DND-41 (cell line): ENCODE results near the gene PRDM5.

ENCODE experiments used
- ATAC-seq: fragments of 200-7000 bp; cut with Tn5 transposase; 3 replicates; pipeline ENCODE4 v1.9.1; 2021; ENCODE audit warnings: low read depth; ENCODE audit not compliant: insufficient read depth
- DNase-seq: peaks from one replicate; pipeline ENCODE4 v3.0.0-alpha.2; 2020
- H2AFZ ChIP-seq: 2 replicates; pipeline ENCODE4 v1.6.0; 2012; ENCODE audit warnings: low read depth, low read length
- H3K27ac ChIP-seq: 2 replicates; pipeline ENCODE4 v1.5.1; 2012; ENCODE audit warnings: low read length, inconsistent platforms
- H3K27me3 ChIP-seq: fragments of 200-600 bp; sonication (generic); 2 replicates; pipeline ENCODE4 v1.6.0; 2012; ENCODE audit warnings: low read length, mild to moderate bottlenecking, inconsistent platforms; ENCODE audit not compliant: insufficient read depth, poor library complexity
- H3K36me3 ChIP-seq: 2 replicates; pipeline ENCODE4 v1.5.1; 2012; ENCODE audit warnings: low read length, inconsistent platforms; ENCODE audit not compliant: insufficient read depth
- H3K4me1 ChIP-seq: 2 replicates; pipeline ENCODE4 v1.5.1; 2012; ENCODE audit warnings: mild to moderate bottlenecking, low read length; ENCODE audit not compliant: insufficient read depth
- H3K4me2 ChIP-seq: 2 replicates; pipeline ENCODE4 v1.6.0; 2012; ENCODE audit warnings: mild to moderate bottlenecking, moderate library complexity, low read length, inconsistent platforms; ENCODE audit not compliant: insufficient read depth
- H3K4me3 ChIP-seq, 2 experiments: fragments of 200-600 bp in 1 of 2; shearing (Covaris generic) in 1 of 2; 2 replicates each; pipeline ENCODE4 v1.5.1; 2012 to 2016; ENCODE audit warnings: inconsistent platforms in 2 of 2, low read length in 2 of 2, mild to moderate bottlenecking in 2 of 2, low read depth in 1 of 2, moderate library complexity in 1 of 2
- H3K79me2 ChIP-seq: 2 replicates; pipeline ENCODE4 v1.6.0; 2012; ENCODE audit warnings: low read length, inconsistent platforms; ENCODE audit not compliant: insufficient read depth
- H3K9ac ChIP-seq: 2 replicates; pipeline ENCODE4 v1.6.0; 2012; ENCODE audit warnings: low read depth, mild to moderate bottlenecking, inconsistent platforms, low read length, moderate library complexity
- H3K9me3 ChIP-seq: 2 replicates; pipeline ENCODE4 v1.5.1; 2012; ENCODE audit warnings: low read length, moderate library complexity, mild to moderate bottlenecking, inconsistent platforms; ENCODE audit not compliant: insufficient read depth, severe bottlenecking
- H4K20me1 ChIP-seq: 2 replicates; pipeline ENCODE4 v1.6.0; 2012; ENCODE audit warnings: low read length; ENCODE audit not compliant: insufficient read depth
- CTCF ChIP-seq: IDR thresholded peaks from 2 replicates; pipeline ENCODE4 v1.5.1; 2012; ENCODE audit warnings: borderline replicate concordance, low read length, moderate library complexity, mild to moderate bottlenecking; ENCODE audit not compliant: poor library complexity, severe bottlenecking; ENCODE audit errors: extremely low read depth
- EZH2 ChIP-seq: IDR thresholded peaks from 3 replicates; pipeline ENCODE4 v1.6.1; 2012; ENCODE audit warnings: borderline replicate concordance, low read depth, mild to moderate bottlenecking, moderate library complexity, low read length, inconsistent platforms; ENCODE audit not compliant: severe bottlenecking

The PRDM5 gene

DNA sequence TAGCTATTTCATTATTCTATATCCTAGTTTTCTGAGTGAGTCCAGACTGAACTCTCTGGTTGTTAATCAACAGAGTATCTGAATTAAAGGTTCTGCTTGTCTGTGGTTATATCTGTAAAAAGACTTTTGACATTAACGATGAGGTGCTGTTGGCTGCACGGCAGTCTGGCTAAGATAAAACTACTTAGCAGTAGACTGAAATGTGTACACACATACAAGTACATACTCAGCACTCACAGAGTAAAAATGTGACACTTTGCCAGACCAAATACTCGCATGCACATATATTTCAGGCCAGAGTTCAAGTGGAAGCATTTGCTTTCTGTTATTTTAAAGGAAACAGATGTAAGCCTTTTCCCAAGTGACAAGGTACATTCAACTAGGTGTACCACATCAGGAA, 80.5 kb downstream of the PRDM5 start:
- H3K36me3 ChIP-seq, result no peaks in the 10 kb centered on the region
- H3K9ac ChIP-seq, result no peak overlapping the region
- no peak overlapping the region for H2AFZ ChIP-seq
- no peaks in the 10 kb centered on the region for H3K79me2 ChIP-seq
- no peak for ATAC-seq
- no peak overlapping the region for H3K4me2 ChIP-seq
- H3K4me3 ChIP-seq, result no peak overlapping the region
- no peaks in the 10 kb centered on the region for H3K27me3 ChIP-seq
- H3K4me1 ChIP-seq, result no peaks in the 10 kb centered on the region
- no peak overlapping the region for H3K27ac ChIP-seq
- no peaks in the 10 kb centered on the region for H3K9me3 ChIP-seq
- TF ChIP-seq CTCF, result no peak
- no peak for TF ChIP-seq EZH2
- no peaks in the 10 kb centered on the region for H4K20me1 ChIP-seq
- no peak for DNase-seq

- H3K27ac ChIP-seq, result no peak overlapping the region
- H3K79me2 ChIP-seq, result no peaks in the 10 kb centered on the region
- H3K9ac ChIP-seq, result no peak overlapping the region
- no peaks in the 10 kb centered on the region for H4K20me1 ChIP-seq
- no peak for ATAC-seq
- H3K4me1 ChIP-seq, result no peaks in the 10 kb centered on the region
- no peak overlapping the region for H3K4me2 ChIP-seq
- DNase-seq, result no peak
- H3K9me3 ChIP-seq, result no peaks in the 10 kb centered on the region
- H3K27me3 ChIP-seq, result no peaks in the 10 kb centered on the region
- TF ChIP-seq CTCF (no peak), EZH2 (no peak)
- no peak overlapping the region for H3K4me3 ChIP-seq
- no peak overlapping the region for H2AFZ ChIP-seq
- H3K36me3 ChIP-seq, result no peaks in the 10 kb centered on the region
Observed at GRCh38 chr4:120841580-120841979, 80.9 kb downstream of the PRDM5 start.

GRCh38 chr4:120839974-120840751, 82.4 kb downstream of the PRDM5 start:
- TF ChIP-seq EZH2 (no peak), CTCF (no peak)
- Histone ChIP-seq H2AFZ (no peak overlapping the region), H3K4me3 (no peak overlapping the region), H3K9me3 (no peaks in the 10 kb centered on the region), H3K27me3 (no peaks in the 10 kb centered on the region), H3K4me1 (no peaks in the 10 kb centered on the region), H3K79me2 (no peaks in the 10 kb centered on the region), H3K27ac (no peak overlapping the region), H3K9ac (no peak overlapping the region), H3K36me3 (no peaks in the 10 kb centered on the region), H3K4me2 (no peak overlapping the region), H4K20me1 (no peaks in the 10 kb centered on the region)
- no peak for DNase-seq
- no peak for ATAC-seq
